HL-60 (cell line): ENCODE results near the gene KIZ.

Experiments used
- DNase-seq, 2 experiments: peaks; one replicate each; pipeline ENCODE4 v3.0.0-alpha.2; 2010 to 2020; ENCODE audit warnings: low read depth in 1 of 2, low spot score in 1 of 2
- H3K27ac ChIP-seq: fragments of 250-450 bp; sonication (Bioruptor Pico); replicated peaks from 2 replicates; pipeline ENCODE4 v1.5.1; 2020; ENCODE audit warnings: mild to moderate bottlenecking, moderate library complexity
- H3K27me3 ChIP-seq: fragments of 250-450 bp; sonication (Bioruptor Pico); 2 replicates; pipeline ENCODE4 v1.5.1; 2021; ENCODE audit warnings: mild to moderate bottlenecking, moderate library complexity; ENCODE audit not compliant: insufficient read depth, poor library complexity, severe bottlenecking
- H3K4me3 ChIP-seq: replicated peaks from 2 replicates; pipeline ENCODE4 v1.5.1; 2011; ENCODE audit warnings: mild to moderate bottlenecking, control low read depth, low read length; ENCODE audit not compliant: insufficient read depth
- GABPA ChIP-seq: IDR thresholded peaks from 2 replicates; pipeline ENCODE4 v1.6.1; 2012; ENCODE audit warnings: low read depth
- POLR2AphosphoS5 ChIP-seq: IDR thresholded peaks from 2 replicates; pipeline ENCODE4 v1.6.1; 2012; ENCODE audit warnings: low read depth
- SPI1 ChIP-seq: IDR thresholded peaks from 2 replicates; pipeline ENCODE4 v1.6.1; 2012; ENCODE audit warnings: low read depth, mild to moderate bottlenecking, borderline replicate concordance
- long read RNA-seq: library from polyadenylated mRNA; unstranded; transcript quantifications from one replicate; pipeline ENCODE4 v2.0.0, GENCODE V29; 2020
- TF ChIP-seq, protein P1 (sequence below): IDR thresholded peaks from one replicate; pipeline ENCODE4 v1.5.1; 2011; ENCODE audit warnings: low read length, control low read depth, inconsistent platforms; ENCODE audit not compliant: insufficient read depth
- TF ChIP-seq, protein P2 (sequence below): IDR thresholded peaks from 2 replicates; pipeline ENCODE4 v1.6.1; 2012; ENCODE audit warnings: low read depth; ENCODE audit not compliant: insufficient replicate concordance

Gene KIZ, protein sequence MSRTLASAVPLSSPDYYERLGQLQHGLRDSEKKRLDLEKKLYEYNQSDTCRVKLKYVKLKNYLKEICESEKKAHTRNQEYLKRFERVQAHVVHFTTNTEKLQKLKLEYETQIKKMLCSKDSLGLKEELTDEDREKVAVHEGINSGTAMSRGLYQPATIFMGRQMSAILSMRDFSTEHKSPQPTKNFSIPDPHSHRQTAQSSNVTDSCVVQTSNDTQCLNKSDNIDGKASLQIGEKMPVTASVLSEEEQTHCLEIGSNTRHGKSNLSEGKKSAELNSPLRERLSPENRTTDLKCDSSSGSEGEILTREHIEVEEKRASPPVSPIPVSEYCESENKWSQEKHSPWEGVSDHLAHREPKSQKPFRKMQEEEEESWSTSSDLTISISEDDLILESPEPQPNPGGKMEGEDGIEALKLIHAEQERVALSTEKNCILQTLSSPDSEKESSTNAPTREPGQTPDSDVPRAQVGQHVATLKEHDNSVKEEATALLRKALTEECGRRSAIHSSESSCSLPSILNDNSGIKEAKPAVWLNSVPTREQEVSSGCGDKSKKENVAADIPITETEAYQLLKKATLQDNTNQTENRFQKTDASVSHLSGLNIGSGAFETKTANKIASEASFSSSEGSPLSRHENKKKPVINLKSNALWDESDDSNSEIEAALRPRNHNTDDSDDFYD
- long read RNA-seq, transcript KIZ-210 (13 exons, 2,130 nt), result major isoform, 77 of 187 reads
- long read RNA-seq, partial matches to known transcripts, result 47 of 187 reads
- long read RNA-seq, other reads (novel, unspliced or antisense), result 60 of 187 reads

DNA sequence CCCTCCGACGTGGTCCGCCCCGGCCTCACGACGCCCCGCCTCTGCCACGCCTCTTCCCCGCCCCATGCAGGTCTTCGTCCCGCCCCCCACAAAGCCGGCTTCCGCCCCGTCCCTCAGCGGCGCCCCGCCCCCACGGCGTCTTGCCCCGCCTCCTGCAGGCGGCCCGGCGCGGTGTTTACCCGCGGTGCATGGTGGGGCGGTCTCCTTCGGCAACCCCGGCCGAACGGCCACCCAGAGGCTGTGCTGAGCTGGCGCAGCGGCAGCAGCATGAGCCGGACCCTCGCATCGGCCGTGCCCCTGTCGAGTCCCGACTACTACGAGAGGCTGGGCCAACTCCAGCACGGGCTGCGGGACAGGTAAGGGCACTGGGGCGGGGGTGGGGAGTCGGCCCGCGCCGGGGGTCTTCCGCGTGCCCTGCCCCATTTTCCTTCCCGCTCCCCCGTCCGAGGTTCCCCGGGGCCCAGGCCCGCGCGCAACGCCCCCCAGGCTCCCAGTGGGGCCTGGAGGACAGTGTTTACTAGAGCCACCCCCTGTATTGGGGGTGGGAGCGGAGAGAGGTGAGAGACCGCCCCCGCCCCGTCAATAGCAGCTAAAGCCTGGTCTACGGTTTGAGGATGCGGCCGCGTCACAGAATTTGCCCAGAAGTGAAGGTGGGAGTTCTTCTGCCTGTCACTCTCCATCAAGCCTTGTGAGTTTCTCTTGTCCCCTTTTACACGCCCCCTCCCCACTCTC lies at the start of gene KIZ:
Gene KIZ (plus strand): TSS at position 234 of the 732 bp plus-strand sequence. CDS start 34 bp downstream, at position 268.
- peak; percentile 84 to 96 for DNase-seq
- TF ChIP-seq, protein P1, sequence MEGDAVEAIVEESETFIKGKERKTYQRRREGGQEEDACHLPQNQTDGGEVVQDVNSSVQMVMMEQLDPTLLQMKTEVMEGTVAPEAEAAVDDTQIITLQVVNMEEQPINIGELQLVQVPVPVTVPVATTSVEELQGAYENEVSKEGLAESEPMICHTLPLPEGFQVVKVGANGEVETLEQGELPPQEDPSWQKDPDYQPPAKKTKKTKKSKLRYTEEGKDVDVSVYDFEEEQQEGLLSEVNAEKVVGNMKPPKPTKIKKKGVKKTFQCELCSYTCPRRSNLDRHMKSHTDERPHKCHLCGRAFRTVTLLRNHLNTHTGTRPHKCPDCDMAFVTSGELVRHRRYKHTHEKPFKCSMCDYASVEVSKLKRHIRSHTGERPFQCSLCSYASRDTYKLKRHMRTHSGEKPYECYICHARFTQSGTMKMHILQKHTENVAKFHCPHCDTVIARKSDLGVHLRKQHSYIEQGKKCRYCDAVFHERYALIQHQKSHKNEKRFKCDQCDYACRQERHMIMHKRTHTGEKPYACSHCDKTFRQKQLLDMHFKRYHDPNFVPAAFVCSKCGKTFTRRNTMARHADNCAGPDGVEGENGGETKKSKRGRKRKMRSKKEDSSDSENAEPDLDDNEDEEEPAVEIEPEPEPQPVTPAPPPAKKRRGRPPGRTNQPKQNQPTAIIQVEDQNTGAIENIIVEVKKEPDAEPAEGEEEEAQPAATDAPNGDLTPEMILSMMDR, result peak; percentile 15
- no peak for TF ChIP-seq SPI1
- TF ChIP-seq POLR2AphosphoS5, result peak; percentile 87
- H3K27ac ChIP-seq, result peak within 1 kb of the TSS; percentile 76
- H3K4me3 ChIP-seq, result peak within 1 kb of the TSS; percentile 88
- H3K27me3 ChIP-seq, result no peaks in the 10 kb centered on the region

DNA sequence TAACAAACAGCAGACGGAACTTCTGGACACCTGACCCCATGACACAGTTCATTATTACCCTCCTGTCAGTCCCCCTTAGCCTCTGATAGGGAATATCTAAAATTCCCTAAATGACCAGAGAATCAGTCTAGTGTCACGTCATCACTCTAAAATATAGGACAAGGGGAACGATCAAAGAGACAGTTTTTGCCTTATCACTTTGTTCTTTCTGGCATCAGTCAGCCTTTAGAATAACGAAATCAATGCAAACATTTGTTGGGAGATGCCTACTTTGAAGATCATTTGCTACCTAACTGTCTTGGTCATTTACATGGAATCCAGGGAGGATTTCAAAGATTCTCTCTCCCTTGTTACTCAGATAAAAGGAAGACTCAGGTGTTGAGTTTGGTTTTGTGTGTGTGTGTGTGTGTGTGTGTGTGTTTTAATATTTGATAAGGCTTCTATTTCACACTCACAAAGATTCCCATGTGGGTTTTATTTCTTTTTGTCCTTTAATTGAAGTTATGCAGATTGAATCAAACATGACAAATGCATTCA lies 48.0 kb upstream of the KIZ start:
- Histone ChIP-seq H3K27ac (no peak overlapping the region), H3K27me3 (peaks cover 2% of the 10 kb centered on the region), H3K4me3 (no peak overlapping the region)
- TF ChIP-seq, protein P2, sequence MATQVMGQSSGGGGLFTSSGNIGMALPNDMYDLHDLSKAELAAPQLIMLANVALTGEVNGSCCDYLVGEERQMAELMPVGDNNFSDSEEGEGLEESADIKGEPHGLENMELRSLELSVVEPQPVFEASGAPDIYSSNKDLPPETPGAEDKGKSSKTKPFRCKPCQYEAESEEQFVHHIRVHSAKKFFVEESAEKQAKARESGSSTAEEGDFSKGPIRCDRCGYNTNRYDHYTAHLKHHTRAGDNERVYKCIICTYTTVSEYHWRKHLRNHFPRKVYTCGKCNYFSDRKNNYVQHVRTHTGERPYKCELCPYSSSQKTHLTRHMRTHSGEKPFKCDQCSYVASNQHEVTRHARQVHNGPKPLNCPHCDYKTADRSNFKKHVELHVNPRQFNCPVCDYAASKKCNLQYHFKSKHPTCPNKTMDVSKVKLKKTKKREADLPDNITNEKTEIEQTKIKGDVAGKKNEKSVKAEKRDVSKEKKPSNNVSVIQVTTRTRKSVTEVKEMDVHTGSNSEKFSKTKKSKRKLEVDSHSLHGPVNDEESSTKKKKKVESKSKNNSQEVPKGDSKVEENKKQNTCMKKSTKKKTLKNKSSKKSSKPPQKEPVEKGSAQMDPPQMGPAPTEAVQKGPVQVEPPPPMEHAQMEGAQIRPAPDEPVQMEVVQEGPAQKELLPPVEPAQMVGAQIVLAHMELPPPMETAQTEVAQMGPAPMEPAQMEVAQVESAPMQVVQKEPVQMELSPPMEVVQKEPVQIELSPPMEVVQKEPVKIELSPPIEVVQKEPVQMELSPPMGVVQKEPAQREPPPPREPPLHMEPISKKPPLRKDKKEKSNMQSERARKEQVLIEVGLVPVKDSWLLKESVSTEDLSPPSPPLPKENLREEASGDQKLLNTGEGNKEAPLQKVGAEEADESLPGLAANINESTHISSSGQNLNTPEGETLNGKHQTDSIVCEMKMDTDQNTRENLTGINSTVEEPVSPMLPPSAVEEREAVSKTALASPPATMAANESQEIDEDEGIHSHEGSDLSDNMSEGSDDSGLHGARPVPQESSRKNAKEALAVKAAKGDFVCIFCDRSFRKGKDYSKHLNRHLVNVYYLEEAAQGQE, result no peak
- TF ChIP-seq, protein P1, result no peak
- no peak for TF ChIP-seq GABPA
- no peak for TF ChIP-seq SPI1
- no peak for TF ChIP-seq POLR2AphosphoS5
- DNase-seq, result no peak

DNA sequence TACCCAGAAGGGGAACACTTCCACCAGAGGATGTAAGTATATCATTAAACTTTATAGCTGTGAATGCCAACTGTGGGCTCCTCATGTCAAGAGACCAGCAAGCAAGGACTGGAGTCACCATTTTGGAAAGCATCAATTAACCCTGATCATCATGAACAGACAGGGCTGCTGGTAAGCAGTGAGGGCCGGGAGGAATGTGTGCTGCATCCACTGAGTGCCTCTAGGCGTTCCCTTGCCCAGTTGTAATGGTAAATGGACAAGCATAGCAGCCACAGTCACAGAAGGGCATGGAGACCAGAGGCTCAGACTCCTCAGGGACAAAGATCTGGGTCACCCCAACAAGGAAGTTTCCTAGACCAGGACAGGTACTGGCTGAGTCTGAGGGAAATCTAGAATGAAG lies 43.3 kb upstream of the KIZ start:
- Histone ChIP-seq H3K27ac (no peak overlapping the region), H3K27me3 (peaks cover 2% of the 10 kb centered on the region), H3K4me3 (no peak overlapping the region)
- no peak for DNase-seq
- no peak for TF ChIP-seq POLR2AphosphoS5
- no peak for TF ChIP-seq GABPA
- TF ChIP-seq, protein P2, result no peak
- TF ChIP-seq, protein P1, result no peak
- TF ChIP-seq SPI1, result no peak
